Measurements from ENCODE around the gene COPS3. TPM values are rescaled to one million over a fixed set of nuclear protein-coding genes. Genes with fewer than 3 reads are reported as not detected.

COPS3 gene
- total RNA-seq, 1 donor from 2014 or later = 52.7 TPM

GRCh38 chr17:17226451-17227265 is 54.4 kb downstream of the COPS3 start:
- H3K27ac Mint-ChIP-seq (ENCODE audit: unreplicated experiment) = no peak overlapping the region
- peaks cover 48% of the 10 kb centered on the region for H3K36me3 Mint-ChIP-seq (ENCODE audit: low read depth, unreplicated experiment)
- peaks cover 9% of the 10 kb centered on the region for H3K27me3 Mint-ChIP-seq (ENCODE audit: unreplicated experiment)
- TF ChIP-seq, protein P1, sequence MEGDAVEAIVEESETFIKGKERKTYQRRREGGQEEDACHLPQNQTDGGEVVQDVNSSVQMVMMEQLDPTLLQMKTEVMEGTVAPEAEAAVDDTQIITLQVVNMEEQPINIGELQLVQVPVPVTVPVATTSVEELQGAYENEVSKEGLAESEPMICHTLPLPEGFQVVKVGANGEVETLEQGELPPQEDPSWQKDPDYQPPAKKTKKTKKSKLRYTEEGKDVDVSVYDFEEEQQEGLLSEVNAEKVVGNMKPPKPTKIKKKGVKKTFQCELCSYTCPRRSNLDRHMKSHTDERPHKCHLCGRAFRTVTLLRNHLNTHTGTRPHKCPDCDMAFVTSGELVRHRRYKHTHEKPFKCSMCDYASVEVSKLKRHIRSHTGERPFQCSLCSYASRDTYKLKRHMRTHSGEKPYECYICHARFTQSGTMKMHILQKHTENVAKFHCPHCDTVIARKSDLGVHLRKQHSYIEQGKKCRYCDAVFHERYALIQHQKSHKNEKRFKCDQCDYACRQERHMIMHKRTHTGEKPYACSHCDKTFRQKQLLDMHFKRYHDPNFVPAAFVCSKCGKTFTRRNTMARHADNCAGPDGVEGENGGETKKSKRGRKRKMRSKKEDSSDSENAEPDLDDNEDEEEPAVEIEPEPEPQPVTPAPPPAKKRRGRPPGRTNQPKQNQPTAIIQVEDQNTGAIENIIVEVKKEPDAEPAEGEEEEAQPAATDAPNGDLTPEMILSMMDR (IDR thresholded peaks at IDR 0.05; ENCODE audit: unreplicated experiment) = no peak
- H3K9me3 Mint-ChIP-seq (ENCODE audit: unreplicated experiment) = no peaks in the 10 kb centered on the region
- no peak for DNase-seq (ENCODE audit: low spot score)
- H3K4me1 Mint-ChIP-seq (ENCODE audit: unreplicated experiment) = no peaks in the 10 kb centered on the region
- H3K4me3 Mint-ChIP-seq (ENCODE audit: unreplicated experiment) = no peak overlapping the region

- DNase-seq (ENCODE audit: low spot score) = no peak
- H3K9me3 Mint-ChIP-seq (ENCODE audit: unreplicated experiment) = no peaks in the 10 kb centered on the region
- no peak overlapping the region for H3K4me3 Mint-ChIP-seq (ENCODE audit: unreplicated experiment)
- H3K27me3 Mint-ChIP-seq (ENCODE audit: unreplicated experiment) = peaks cover 9% of the 10 kb centered on the region
- no peaks in the 10 kb centered on the region for H3K4me1 Mint-ChIP-seq (ENCODE audit: unreplicated experiment)
- H3K36me3 Mint-ChIP-seq (ENCODE audit: low read depth, unreplicated experiment) = peaks cover 52% of the 10 kb centered on the region
- no peak overlapping the region for H3K27ac Mint-ChIP-seq (ENCODE audit: unreplicated experiment)
- TF ChIP-seq, protein P1 (IDR thresholded peaks at IDR 0.05; ENCODE audit: unreplicated experiment) = no peak
Measured at GRCh38 chr17:17225901-17226300, 55.1 kb downstream of the COPS3 start.

DNA sequence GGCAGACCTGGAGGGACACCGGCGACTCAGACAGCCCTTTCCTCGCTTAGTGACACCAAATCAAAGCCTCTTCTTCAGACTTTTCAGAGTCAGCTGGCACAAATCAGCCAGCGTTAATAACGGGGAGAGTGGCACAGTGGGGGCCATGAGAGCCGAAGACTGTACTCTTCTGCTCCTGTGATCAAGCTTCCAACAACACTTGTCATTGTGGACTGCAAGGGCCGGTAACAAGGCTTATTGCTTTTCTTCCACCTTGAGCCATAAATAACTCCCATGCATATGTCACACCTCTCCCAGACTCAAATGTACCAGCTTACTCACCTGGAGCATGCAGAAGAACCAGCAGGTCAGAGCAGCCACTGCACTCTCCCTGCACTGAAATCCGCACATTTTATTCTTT is 56.9 kb downstream of the COPS3 start:
- Mint-ChIP-seq H3K9me3 (ENCODE audit: unreplicated experiment) (no peaks in the 10 kb centered on the region), H3K27ac (ENCODE audit: unreplicated experiment) (no peak overlapping the region), H3K27me3 (ENCODE audit: unreplicated experiment) (peaks cover 10% of the 10 kb centered on the region), H3K4me3 (ENCODE audit: unreplicated experiment) (no peak overlapping the region), H3K36me3 (ENCODE audit: low read depth, unreplicated experiment) (peaks cover 48% of the 10 kb centered on the region), H3K4me1 (ENCODE audit: unreplicated experiment) (no peaks in the 10 kb centered on the region)
- TF ChIP-seq, protein P1 (IDR thresholded peaks at IDR 0.05; ENCODE audit: unreplicated experiment) = no peak
- no peak for DNase-seq (ENCODE audit: low spot score)

GRCh38 chr17:17223736-17224135 is 57.3 kb downstream of the COPS3 start:
- H3K4me1 Mint-ChIP-seq (ENCODE audit: unreplicated experiment) = no peaks in the 10 kb centered on the region
- DNase-seq (ENCODE audit: low spot score) = no peak
- no peak overlapping the region for H3K27ac Mint-ChIP-seq (ENCODE audit: unreplicated experiment)
- no peaks in the 10 kb centered on the region for H3K9me3 Mint-ChIP-seq (ENCODE audit: unreplicated experiment)
- peaks cover 44% of the 10 kb centered on the region for H3K36me3 Mint-ChIP-seq (ENCODE audit: low read depth, unreplicated experiment)
- peaks cover 9% of the 10 kb centered on the region for H3K27me3 Mint-ChIP-seq (ENCODE audit: unreplicated experiment)
- H3K4me3 Mint-ChIP-seq (ENCODE audit: unreplicated experiment) = no peak overlapping the region
- TF ChIP-seq, protein P1 (IDR thresholded peaks at IDR 0.05; ENCODE audit: unreplicated experiment) = no peak

- no peak for DNase-seq (ENCODE audit: low spot score)
- Mint-ChIP-seq H3K36me3 (ENCODE audit: low read depth, unreplicated experiment) (peaks cover 56% of the 10 kb centered on the region), H3K4me3 (ENCODE audit: unreplicated experiment) (no peak overlapping the region), H3K27ac (ENCODE audit: unreplicated experiment) (no peak overlapping the region), H3K27me3 (ENCODE audit: unreplicated experiment) (peaks cover 13% of the 10 kb centered on the region), H3K9me3 (ENCODE audit: unreplicated experiment) (no peaks in the 10 kb centered on the region), H3K4me1 (ENCODE audit: unreplicated experiment) (no peaks in the 10 kb centered on the region)
- TF ChIP-seq, protein P1 (IDR thresholded peaks at IDR 0.05; ENCODE audit: unreplicated experiment) = no peak
Measured at GRCh38 chr17:17221329-17221728, 59.7 kb downstream of the COPS3 start.
